ENCODE data around the gene MTHFD2L.

- no peak for TF ChIP-seq CTCF (IDR thresholded peaks at IDR 0.05; ENCODE audit: low read length)
- TF ChIP-seq EZH2 (IDR thresholded peaks at IDR 0.05; ENCODE audit: borderline replicate concordance, low read length) = no peak
Measured at GRCh38 chr4:74344031-74344430, 186.1 kb downstream of the MTHFD2L start.

Measured in OCI-LY1 (cell line).